ENCODE results near the gene PGGT1B. TPM values are rescaled to one million over a fixed set of nuclear protein-coding genes. Genes with fewer than 3 reads are reported as not detected.

Gene PGGT1B
- total and polyA plus RNA-seq, 2 donors, result 6.0 to 26.8 TPM

DNA sequence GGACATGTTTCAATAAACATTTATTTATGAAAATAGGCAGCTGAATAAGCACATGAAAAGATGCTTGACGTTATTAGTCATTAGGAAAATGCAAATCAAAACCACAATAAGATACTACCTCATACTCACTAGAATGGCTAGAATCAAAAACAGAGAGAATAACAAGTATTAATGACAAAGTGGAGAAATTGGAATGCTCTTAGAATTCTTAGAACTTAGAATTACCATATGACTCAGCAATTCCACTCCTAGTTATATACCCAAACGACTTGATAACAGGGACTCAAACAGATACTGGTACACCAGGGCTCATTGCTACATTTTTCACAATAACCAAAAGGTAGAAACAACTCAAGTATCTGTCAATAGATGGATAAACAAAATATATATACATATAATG, 77.9 kb downstream of the PGGT1B start:
- Histone ChIP-seq H3K27me3 (ENCODE audit: control insufficient read depth in 2 of 2, insufficient read depth in 1 of 2, low read length in 1 of 2) (peaks cover 27 to 44% of the 10 kb centered on the region in 2 donors), H3K4me1 (ENCODE audit: control insufficient read depth in 2 of 2, insufficient read depth in 2 of 2, low read length in 2 of 2) (peaks cover 2 to 8% of the 10 kb centered on the region in 2 donors)
- WGBS, result 82% methylated on average over 2 of the region's 2 CpGs

DNA sequence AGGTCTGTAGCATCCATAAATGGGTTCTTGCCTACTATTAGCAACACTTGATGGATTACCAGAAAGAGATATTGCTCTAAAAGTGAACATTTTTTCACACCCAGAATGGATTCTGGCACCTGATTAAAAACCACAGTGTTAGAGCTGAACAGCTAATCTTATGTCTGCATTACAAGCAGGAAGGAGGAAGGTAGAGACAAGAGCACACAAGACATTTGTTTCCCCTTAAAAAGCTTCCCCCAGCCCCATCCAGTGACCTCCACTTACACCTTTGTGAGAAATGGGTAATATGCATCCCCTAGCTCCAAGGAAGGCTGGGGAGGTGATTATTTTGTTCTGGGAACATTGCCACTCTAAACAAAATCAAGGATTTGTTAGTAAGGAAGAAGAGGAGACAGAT, 80.9 kb downstream of the PGGT1B start:
- Histone ChIP-seq H3K9me3 (ENCODE audit: control insufficient read depth in 2 of 2, insufficient read depth in 1 of 2, low read length in 1 of 2) (peaks cover 0 to 9% of the 10 kb centered on the region in 2 donors), H3K36me3 (ENCODE audit: control insufficient read depth in 2 of 2, insufficient read depth in 2 of 2, low read length in 1 of 2) (no peaks in the 10 kb centered on the region), H3K27me3 (ENCODE audit: control insufficient read depth in 2 of 2, insufficient read depth in 1 of 2, low read length in 1 of 2) (peaks cover 53 to 72% of the 10 kb centered on the region in 2 donors), H3K4me1 (ENCODE audit: control insufficient read depth in 2 of 2, insufficient read depth in 2 of 2, low read length in 2 of 2) (peaks cover 6 to 16% of the 10 kb centered on the region in 2 donors), H3K4me3 (ENCODE audit: low read length in 2 of 2) (no peak overlapping the region), H3K27ac (ENCODE audit: low read depth in 1 of 2, low read length in 1 of 2) (no peak overlapping the region)
- no peak for DNase-seq (ENCODE audit: low read depth in 6 of 9, low spot score in 9 of 9)

More for the DNA sequence above, 77.9 kb downstream of the PGGT1B start:
- H3K27ac ChIP-seq (ENCODE audit: low read depth in 1 of 2, low read length in 1 of 2), result no peak overlapping the region
- H3K4me3 ChIP-seq (ENCODE audit: low read length in 2 of 2), result no peak overlapping the region
- DNase-seq (ENCODE audit: low read depth in 6 of 9, low spot score in 9 of 9), result no peak
- peaks cover 0 to under 1% of the 10 kb centered on the region in 2 donors for H3K9me3 ChIP-seq (ENCODE audit: control insufficient read depth in 2 of 2, insufficient read depth in 1 of 2, low read length in 1 of 2)
- H3K36me3 ChIP-seq (ENCODE audit: control insufficient read depth in 2 of 2, insufficient read depth in 2 of 2, low read length in 1 of 2), result no peaks in the 10 kb centered on the region

DNA sequence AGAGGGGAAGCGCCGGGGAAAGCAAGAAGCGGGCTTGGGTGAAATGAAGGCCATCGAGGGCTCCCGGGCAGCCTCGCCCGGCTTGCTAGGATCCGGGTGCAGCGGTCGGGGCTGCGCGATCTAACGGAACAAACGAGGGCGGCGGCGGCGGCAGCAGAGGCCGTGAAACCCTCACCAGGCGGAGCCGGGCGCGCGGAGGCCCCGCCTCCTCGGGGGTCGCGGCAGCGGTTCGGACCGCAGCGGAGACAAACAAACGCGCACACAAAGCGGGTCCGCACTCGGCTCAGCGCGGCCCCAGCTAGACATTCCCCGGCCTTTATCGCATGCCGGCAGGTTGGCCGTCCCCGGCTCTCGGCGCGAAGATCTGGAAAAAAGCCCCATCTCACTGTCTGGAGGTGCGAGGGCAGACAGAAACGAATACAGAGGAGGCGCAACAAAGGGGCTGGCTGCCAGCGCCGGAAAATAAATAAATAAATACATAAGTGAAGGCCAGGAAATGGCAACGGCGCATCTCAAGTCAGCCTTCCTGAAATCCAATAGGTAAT, 82.4 kb downstream of the PGGT1B start:
- H3K4me3 ChIP-seq (ENCODE audit: low read length in 2 of 2), result peak overlapping the region; percentile 30 to 57
- H3K9me3 ChIP-seq (ENCODE audit: control insufficient read depth in 2 of 2, insufficient read depth in 1 of 2, low read length in 1 of 2), result peaks cover 0 to 9% of the 10 kb centered on the region in 2 donors
- peak in 5 of 9 donors; percentile 31 to 57 (median 32) for DNase-seq (ENCODE audit: low read depth in 6 of 9, low spot score in 9 of 9)
- H3K27me3 ChIP-seq (ENCODE audit: control insufficient read depth in 2 of 2, insufficient read depth in 1 of 2, low read length in 1 of 2), result peaks cover 56 to 80% of the 10 kb centered on the region in 2 donors
- H3K27ac ChIP-seq (ENCODE audit: low read depth in 1 of 2, low read length in 1 of 2), result no peak overlapping the region
- under 1% methylated on average over 54 of the region's 54 CpGs for WGBS
- peaks cover 6 to 16% of the 10 kb centered on the region in 2 donors for H3K4me1 ChIP-seq (ENCODE audit: control insufficient read depth in 2 of 2, insufficient read depth in 2 of 2, low read length in 2 of 2)
- H3K36me3 ChIP-seq (ENCODE audit: control insufficient read depth in 2 of 2, insufficient read depth in 2 of 2, low read length in 1 of 2), result no peaks in the 10 kb centered on the region

DNA sequence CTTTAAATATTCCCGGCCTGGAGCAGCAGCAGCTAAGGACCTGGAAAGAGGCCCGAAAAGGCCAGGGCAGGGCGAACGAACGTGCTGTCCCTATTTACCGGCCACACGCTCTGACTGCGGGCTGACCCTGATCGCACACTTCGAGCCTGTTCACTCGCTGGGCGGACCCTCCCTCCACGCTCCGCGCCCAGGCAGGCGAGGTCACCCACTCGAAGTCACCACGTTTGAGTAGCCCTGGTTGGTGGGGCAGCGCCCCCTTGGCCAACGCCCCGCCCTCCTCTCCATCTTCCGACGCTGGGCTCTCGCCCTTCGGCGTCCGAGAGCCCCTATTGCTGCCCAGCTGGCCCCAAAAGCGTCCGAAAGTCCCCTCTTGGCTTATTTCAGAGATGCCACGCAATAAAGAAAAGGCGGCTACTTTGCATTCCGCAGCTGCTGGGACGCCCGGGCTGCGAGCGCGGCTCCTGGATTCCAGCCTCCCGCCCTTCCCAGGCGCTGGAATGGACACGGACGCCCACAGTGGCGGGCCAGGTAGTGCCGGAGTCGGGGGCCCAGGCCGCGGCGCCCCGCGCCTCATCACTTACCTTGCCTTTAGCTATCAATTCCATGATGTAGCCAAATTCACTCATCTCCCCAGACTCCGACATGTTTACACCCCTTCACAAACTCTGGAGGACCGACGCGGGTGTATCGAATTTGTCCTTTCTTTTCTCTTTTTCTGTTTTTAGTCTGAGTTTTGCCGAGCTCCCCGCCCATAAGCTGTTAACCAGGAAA, 83.1 kb downstream of the PGGT1B start:
- Histone ChIP-seq H3K4me1 (ENCODE audit: control insufficient read depth in 2 of 2, insufficient read depth in 2 of 2, low read length in 2 of 2) (peaks cover 6 to 16% of the 10 kb centered on the region in 2 donors), H3K27me3 (ENCODE audit: control insufficient read depth in 2 of 2, insufficient read depth in 1 of 2, low read length in 1 of 2) (peaks cover 57 to 86% of the 10 kb centered on the region in 2 donors), H3K4me3 (ENCODE audit: low read length in 2 of 2) (peak overlapping the region; percentile 30 to 57), H3K36me3 (ENCODE audit: control insufficient read depth in 2 of 2, insufficient read depth in 2 of 2, low read length in 1 of 2) (no peaks in the 10 kb centered on the region), H3K27ac (ENCODE audit: low read depth in 1 of 2, low read length in 1 of 2) (no peak overlapping the region), H3K9me3 (ENCODE audit: control insufficient read depth in 2 of 2, insufficient read depth in 1 of 2, low read length in 1 of 2) (peaks cover 0 to 9% of the 10 kb centered on the region in 2 donors)
- no peak for DNase-seq (ENCODE audit: low read depth in 6 of 9, low spot score in 9 of 9)
- 5% methylated on average over 56 of the region's 56 CpGs for WGBS

DNA sequence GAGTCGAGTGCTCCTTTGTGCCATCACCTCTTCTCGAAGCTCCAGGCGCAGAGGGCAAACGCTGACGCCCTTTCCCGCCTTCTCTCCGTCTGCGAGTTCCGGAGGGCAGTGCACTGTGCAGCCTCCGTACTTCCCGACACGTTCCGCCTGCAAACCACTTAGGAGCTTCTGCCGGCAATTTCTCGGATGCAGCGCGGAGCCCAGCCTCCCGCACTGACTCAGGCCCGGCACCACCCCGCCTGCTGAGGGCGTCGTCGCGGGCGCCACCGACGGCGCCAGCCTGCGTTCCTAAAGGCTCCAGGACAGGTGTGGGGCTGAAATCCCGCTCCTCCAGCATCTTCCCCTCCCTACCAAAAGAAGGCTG, 83.7 kb downstream of the PGGT1B start:
- Histone ChIP-seq H3K27me3 (ENCODE audit: control insufficient read depth in 2 of 2, insufficient read depth in 1 of 2, low read length in 1 of 2) (peaks cover 53 to 87% of the 10 kb centered on the region in 2 donors), H3K9me3 (ENCODE audit: control insufficient read depth in 2 of 2, insufficient read depth in 1 of 2, low read length in 1 of 2) (peaks cover 0 to 9% of the 10 kb centered on the region in 2 donors), H3K4me3 (ENCODE audit: low read length in 2 of 2) (no peak overlapping the region), H3K36me3 (ENCODE audit: control insufficient read depth in 2 of 2, insufficient read depth in 2 of 2, low read length in 1 of 2) (no peaks in the 10 kb centered on the region), H3K4me1 (ENCODE audit: control insufficient read depth in 2 of 2, insufficient read depth in 2 of 2, low read length in 2 of 2) (peaks cover 6 to 16% of the 10 kb centered on the region in 2 donors), H3K27ac (ENCODE audit: low read depth in 1 of 2, low read length in 1 of 2) (no peak overlapping the region)
- DNase-seq (ENCODE audit: low read depth in 6 of 9, low spot score in 9 of 9), result no peak
- 23% methylated on average over 30 of the region's 30 CpGs for WGBS

DNA sequence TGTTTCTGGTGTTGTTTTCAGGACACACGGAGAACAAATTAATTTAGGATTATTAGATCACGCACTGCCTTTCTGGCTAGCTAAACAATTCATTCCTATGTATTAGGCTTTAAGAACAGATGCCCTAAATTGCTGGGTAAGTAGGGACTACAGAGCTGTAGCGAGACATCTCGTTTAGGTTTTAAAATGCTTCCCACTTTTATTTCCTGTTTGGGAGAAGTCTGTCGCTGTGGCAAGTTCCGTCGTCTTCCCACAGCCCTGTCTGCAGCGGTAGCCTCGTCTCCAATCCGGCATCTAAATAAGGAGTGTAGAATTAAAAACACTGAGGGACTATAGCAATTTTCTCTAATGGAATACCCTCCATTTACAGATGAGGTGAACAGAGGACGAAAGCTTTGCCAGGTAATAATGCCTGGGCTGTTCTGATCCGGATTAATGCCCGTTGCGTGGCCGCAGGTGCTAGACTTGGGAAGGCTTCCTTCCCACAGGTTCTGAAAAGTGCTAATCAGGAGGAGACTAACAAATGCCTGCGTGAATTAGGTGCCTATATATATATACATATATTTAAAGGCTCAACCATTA, 91.7 kb downstream of the PGGT1B start:
- WGBS, result 10% methylated on average over 16 of the region's 16 CpGs
- Histone ChIP-seq H3K36me3 (ENCODE audit: control insufficient read depth in 2 of 2, insufficient read depth in 2 of 2, low read length in 1 of 2) (no peaks in the 10 kb centered on the region), H3K4me1 (ENCODE audit: control insufficient read depth in 2 of 2, insufficient read depth in 2 of 2, low read length in 2 of 2) (peaks cover 11 to 19% of the 10 kb centered on the region in 2 donors), H3K27me3 (ENCODE audit: control insufficient read depth in 2 of 2, insufficient read depth in 1 of 2, low read length in 1 of 2) (peaks cover 41 to 91% of the 10 kb centered on the region in 2 donors), H3K27ac (ENCODE audit: low read depth in 1 of 2, low read length in 1 of 2) (no peak overlapping the region), H3K4me3 (ENCODE audit: low read length in 2 of 2) (peak overlapping the region; percentile 60 to 65), H3K9me3 (ENCODE audit: control insufficient read depth in 2 of 2, insufficient read depth in 1 of 2, low read length in 1 of 2) (peaks cover 2 to 15% of the 10 kb centered on the region in 2 donors)
- peak in 1 of 9 donors; percentile 9 for DNase-seq (ENCODE audit: low read depth in 6 of 9, low spot score in 9 of 9)

DNA sequence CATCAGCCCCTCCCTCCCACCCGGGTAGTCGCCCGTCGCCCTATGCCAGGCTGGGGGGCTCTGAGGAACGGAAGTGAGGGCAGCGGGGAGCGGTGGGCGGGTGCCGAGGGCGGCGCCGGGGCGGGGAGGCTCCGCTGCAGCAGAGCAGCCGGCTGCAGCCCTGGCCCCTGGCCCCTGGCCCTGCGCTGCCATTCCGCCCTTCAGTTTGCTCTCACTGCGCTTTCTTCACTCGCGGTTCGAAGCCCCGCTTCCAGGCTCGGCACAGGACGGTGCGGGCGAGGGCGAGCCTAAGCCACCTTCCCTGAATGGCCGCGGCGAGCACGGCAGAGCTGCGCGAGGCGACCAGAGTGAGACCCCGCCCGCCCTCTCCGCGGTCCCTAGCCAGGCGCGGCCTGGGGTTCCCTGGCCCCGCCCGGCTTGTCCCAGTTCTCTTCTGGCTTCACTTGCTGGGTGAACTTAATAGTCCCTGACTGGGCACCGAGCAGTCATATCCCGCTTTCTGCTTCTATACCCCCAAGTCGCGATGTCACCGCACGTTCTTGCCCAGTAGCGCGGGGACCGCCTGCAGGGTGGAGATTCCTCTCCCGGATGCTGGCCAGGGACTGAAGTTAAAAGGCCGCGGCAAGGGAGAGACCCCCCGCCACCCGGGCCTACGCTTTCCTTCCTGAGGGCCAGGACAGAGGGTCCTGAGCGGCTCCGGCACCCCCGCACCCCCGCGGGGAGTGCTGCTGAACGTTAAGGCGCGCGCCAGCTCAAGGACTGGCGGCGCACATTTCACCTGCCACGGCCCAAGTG, 92.3 kb downstream of the PGGT1B start:
- WGBS, result under 1% methylated on average over 69 of the region's 69 CpGs
- no peak for DNase-seq (ENCODE audit: low read depth in 6 of 9, low spot score in 9 of 9)
- Histone ChIP-seq H3K27me3 (ENCODE audit: control insufficient read depth in 2 of 2, insufficient read depth in 1 of 2, low read length in 1 of 2) (peaks cover 39 to 86% of the 10 kb centered on the region in 2 donors), H3K36me3 (ENCODE audit: control insufficient read depth in 2 of 2, insufficient read depth in 2 of 2, low read length in 1 of 2) (no peaks in the 10 kb centered on the region), H3K9me3 (ENCODE audit: control insufficient read depth in 2 of 2, insufficient read depth in 1 of 2, low read length in 1 of 2) (peaks cover 4 to 21% of the 10 kb centered on the region in 2 donors), H3K4me3 (ENCODE audit: low read length in 2 of 2) (peak overlapping the region; percentile 60 to 65), H3K27ac (ENCODE audit: low read depth in 1 of 2, low read length in 1 of 2) (no peak overlapping the region), H3K4me1 (ENCODE audit: control insufficient read depth in 2 of 2, insufficient read depth in 2 of 2, low read length in 2 of 2) (peaks cover 11 to 19% of the 10 kb centered on the region in 2 donors)

DNA sequence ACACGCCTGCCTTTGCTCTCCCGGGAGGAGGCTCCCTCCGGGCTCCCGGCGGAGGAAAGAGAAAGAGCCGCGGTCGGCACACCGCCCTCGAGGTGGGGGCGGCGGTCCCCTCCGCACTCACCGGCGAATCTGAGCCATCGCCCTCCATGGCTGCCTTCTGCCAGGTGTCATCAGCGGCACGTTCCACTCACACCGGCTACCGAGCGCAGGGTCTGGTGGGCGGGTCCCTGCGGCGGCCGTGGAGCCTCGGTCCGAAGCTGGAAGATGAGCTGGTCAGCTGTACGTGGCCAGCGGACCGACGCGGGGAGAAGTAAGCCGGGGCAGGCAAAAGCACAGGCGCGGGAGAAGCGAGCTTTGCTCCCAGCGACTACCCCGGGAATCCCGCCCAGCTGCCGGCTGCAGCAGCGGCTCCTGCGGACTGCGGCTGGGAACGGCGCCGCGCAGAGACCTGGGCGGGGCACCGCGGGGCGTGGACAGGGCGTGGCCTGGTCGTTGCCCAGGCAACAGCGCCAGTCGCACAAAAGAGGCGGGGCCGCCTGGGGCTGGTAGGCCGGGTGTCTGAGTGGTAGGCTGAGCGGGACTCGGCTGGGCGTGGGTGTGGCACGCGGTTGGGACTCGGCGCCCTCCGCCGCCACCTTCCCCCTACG, 93.1 kb downstream of the PGGT1B start, which contains the start of gene TRIM36:
TRIM36 (minus strand) TSS at position 422 of the 647 bp plus-strand sequence; CDS start at position 148, 274 bp downstream.
- Histone ChIP-seq H3K27me3 (ENCODE audit: control insufficient read depth in 2 of 2, insufficient read depth in 1 of 2, low read length in 1 of 2) (peaks cover 37 to 79% of the 10 kb centered on the region in 2 donors), H3K27ac (ENCODE audit: low read depth in 1 of 2, low read length in 1 of 2) (no peak within 1 kb of the TSS), H3K4me3 (ENCODE audit: low read length in 2 of 2) (peak within 1 kb of the TSS; percentile 60 to 65), H3K36me3 (ENCODE audit: control insufficient read depth in 2 of 2, insufficient read depth in 2 of 2, low read length in 1 of 2) (no peaks in the 10 kb centered on the region), H3K9me3 (ENCODE audit: control insufficient read depth in 2 of 2, insufficient read depth in 1 of 2, low read length in 1 of 2) (peaks cover 4 to 23% of the 10 kb centered on the region in 2 donors), H3K4me1 (ENCODE audit: control insufficient read depth in 2 of 2, insufficient read depth in 2 of 2, low read length in 2 of 2) (peaks cover 11 to 19% of the 10 kb centered on the region in 2 donors)
- WGBS, result under 1% methylated on average over 68 of the region's 68 CpGs
- DNase-seq (ENCODE audit: low read depth in 6 of 9, low spot score in 9 of 9), result peak; percentile 68 to 95 (median 86)
